ENCODE measurements around the gene OR2A14. TPM values are rescaled to one million over a fixed set of nuclear protein-coding genes. Genes with fewer than 3 reads are reported as not detected.

Gene OR2A14
- total RNA-seq, 1 experiment from 2014 or later, result not detected

DNA sequence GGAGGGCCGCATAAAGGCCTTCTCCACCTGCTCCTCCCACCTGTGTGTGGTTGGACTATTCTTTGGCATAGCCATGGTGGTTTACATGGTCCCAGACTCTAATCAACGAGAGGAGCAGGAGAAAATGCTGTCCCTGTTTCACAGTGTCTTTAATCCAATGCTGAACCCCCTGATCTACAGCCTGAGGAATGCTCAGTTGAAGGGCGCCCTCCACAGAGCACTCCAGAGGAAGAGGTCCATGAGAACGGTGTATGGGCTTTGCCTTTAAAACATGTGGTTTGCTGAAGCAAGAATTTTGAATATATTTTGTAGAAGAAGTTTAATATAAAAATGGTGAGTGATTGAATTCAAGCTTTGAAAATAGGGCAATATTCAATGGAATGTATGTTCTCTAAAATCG is 12.7 kb upstream of the OR2A14 start:
- no peak overlapping the region for H3K4ac ChIP-seq (ENCODE audit: low read depth, low read length)
- no peak overlapping the region for H3T11ph ChIP-seq (ENCODE audit: low read length)
- no peaks in the 10 kb centered on the region for H3K4me1 Mint-ChIP-seq
- H4K8ac ChIP-seq (replicated peaks; ENCODE audit: insufficient read length, low read depth, low read length), result no peak overlapping the region
- H3K27me3 ChIP-seq (ENCODE audit: insufficient read depth, low read length), result no peaks in the 10 kb centered on the region
- H2BK12ac ChIP-seq (ENCODE audit: insufficient read length, low read depth, low read length), result no peak overlapping the region
- H3K4me1 ChIP-seq (ENCODE audit: insufficient read depth, low read length), result no peaks in the 10 kb centered on the region
- H3K27ac Mint-ChIP-seq, result no peak overlapping the region
- WGBS (ENCODE audit: extremely low coverage, insufficient read length, low lambda C conversion rate), result 100% methylated on average over 1 of the region's 5 CpGs
- no peak overlapping the region for H2BK5ac ChIP-seq (ENCODE audit: insufficient read length, low read length)
- no peak overlapping the region for H3K4me2 ChIP-seq (ENCODE audit: insufficient read depth, insufficient read length, low read length)
- H3K14ac ChIP-seq (ENCODE audit: insufficient read depth, low read length), result no peak overlapping the region
- no peaks in the 10 kb centered on the region for H3K79me2 ChIP-seq (ENCODE audit: insufficient read depth, low read length)
- no peak overlapping the region for H4K91ac ChIP-seq (ENCODE audit: insufficient read length, low read depth, low read length)
- H2AK5ac ChIP-seq (ENCODE audit: insufficient read length, low read length), result no peak overlapping the region
- no peak overlapping the region for H3K9ac ChIP-seq (ENCODE audit: extremely low read depth, insufficient read length, low read length)
- no peak overlapping the region for H3K56ac ChIP-seq (ENCODE audit: insufficient read length, low read depth, low read length)
- H3K18ac ChIP-seq (ENCODE audit: insufficient read length, low read depth, low read length), result no peak overlapping the region
- H2BK15ac ChIP-seq (ENCODE audit: low read depth, low read length), result no peak overlapping the region
- H3K79me1 ChIP-seq (ENCODE audit: insufficient read depth, low read depth, low read length, poor library complexity, severe bottlenecking), result no peaks in the 10 kb centered on the region
- no peak overlapping the region for H3K4me3 Mint-ChIP-seq
- no peak overlapping the region for H4K5ac ChIP-seq (ENCODE audit: insufficient read length, low read depth, low read length)
- no peaks in the 10 kb centered on the region for H4K20me1 ChIP-seq (ENCODE audit: control insufficient read depth, insufficient read depth, insufficient read length)
- no peak overlapping the region for H3K23ac ChIP-seq (ENCODE audit: insufficient read length, low read depth, low read length)
- TF ChIP-seq, protein P1, sequence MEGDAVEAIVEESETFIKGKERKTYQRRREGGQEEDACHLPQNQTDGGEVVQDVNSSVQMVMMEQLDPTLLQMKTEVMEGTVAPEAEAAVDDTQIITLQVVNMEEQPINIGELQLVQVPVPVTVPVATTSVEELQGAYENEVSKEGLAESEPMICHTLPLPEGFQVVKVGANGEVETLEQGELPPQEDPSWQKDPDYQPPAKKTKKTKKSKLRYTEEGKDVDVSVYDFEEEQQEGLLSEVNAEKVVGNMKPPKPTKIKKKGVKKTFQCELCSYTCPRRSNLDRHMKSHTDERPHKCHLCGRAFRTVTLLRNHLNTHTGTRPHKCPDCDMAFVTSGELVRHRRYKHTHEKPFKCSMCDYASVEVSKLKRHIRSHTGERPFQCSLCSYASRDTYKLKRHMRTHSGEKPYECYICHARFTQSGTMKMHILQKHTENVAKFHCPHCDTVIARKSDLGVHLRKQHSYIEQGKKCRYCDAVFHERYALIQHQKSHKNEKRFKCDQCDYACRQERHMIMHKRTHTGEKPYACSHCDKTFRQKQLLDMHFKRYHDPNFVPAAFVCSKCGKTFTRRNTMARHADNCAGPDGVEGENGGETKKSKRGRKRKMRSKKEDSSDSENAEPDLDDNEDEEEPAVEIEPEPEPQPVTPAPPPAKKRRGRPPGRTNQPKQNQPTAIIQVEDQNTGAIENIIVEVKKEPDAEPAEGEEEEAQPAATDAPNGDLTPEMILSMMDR (conservative IDR thresholded peaks at IDR 0.05), result peak; percentile 35; the same call in 1 of the 3 replicates
- H3K36me3 Mint-ChIP-seq (ENCODE audit: insufficient read depth in 1 of 3, low read depth in 3 of 3), result no peaks in the 10 kb centered on the region
- H2BK120ac ChIP-seq (ENCODE audit: low read depth, low read length, poor library complexity, severe bottlenecking), result no peak overlapping the region
- no peak overlapping the region for H2BK20ac ChIP-seq (ENCODE audit: low read depth, low read length, poor library complexity, severe bottlenecking)
- no peaks in the 10 kb centered on the region for H3K23me2 ChIP-seq (ENCODE audit: insufficient read length, low read depth, low read length, poor library complexity, severe bottlenecking)
- H2AFZ ChIP-seq (ENCODE audit: low read length), result no peak overlapping the region
- no peaks in the 10 kb centered on the region for H3K9me3 ChIP-seq (ENCODE audit: control insufficient read depth, low read depth, low read length)
- no peaks in the 10 kb centered on the region for H3K9me3 Mint-ChIP-seq
- no peaks in the 10 kb centered on the region; the same call in 1 of the 2 replicates for H3K27me3 Mint-ChIP-seq (ENCODE audit: low read depth)
- H3K27ac ChIP-seq (ENCODE audit: insufficient read length, low read depth, low read length), result no peak overlapping the region
- no peak for DNase-seq

Data from H9 (cell line).